Epithelial cell of esophagus (primary cell): ENCODE data around the gene MIB2.
A peak's percentile ranks its signal among the peaks of the same experiment; 100 is the strongest.
"Not testable (repeated sequence)": the region's sequence is repeated elsewhere in the genome, so short reads cannot be mapped to it uniquely, and the experiment has no call there.

Source experiments
- DNase-seq: peaks from one replicate; pipeline ENCODE4 v3.0.0; 2010; ENCODE audit warnings: low read depth
- H3K4me3 ChIP-seq: 2 replicates; pipeline ENCODE4 v1.5.1; 2011; ENCODE audit warnings: mild to moderate bottlenecking, low read length, control low read depth
- TF ChIP-seq, protein P1 (sequence below): IDR thresholded peaks from 2 replicates; pipeline ENCODE4 v1.5.1; 2011; ENCODE audit warnings: low read depth, mild to moderate bottlenecking, low read length, control low read depth, inconsistent platforms; ENCODE audit not compliant: insufficient read depth; ENCODE audit errors: missing control alignments

MIB2 gene

GRCh38 chr1:1665815-1666251 is 50.5 kb downstream of the MIB2 start:
- TF ChIP-seq, protein P1, sequence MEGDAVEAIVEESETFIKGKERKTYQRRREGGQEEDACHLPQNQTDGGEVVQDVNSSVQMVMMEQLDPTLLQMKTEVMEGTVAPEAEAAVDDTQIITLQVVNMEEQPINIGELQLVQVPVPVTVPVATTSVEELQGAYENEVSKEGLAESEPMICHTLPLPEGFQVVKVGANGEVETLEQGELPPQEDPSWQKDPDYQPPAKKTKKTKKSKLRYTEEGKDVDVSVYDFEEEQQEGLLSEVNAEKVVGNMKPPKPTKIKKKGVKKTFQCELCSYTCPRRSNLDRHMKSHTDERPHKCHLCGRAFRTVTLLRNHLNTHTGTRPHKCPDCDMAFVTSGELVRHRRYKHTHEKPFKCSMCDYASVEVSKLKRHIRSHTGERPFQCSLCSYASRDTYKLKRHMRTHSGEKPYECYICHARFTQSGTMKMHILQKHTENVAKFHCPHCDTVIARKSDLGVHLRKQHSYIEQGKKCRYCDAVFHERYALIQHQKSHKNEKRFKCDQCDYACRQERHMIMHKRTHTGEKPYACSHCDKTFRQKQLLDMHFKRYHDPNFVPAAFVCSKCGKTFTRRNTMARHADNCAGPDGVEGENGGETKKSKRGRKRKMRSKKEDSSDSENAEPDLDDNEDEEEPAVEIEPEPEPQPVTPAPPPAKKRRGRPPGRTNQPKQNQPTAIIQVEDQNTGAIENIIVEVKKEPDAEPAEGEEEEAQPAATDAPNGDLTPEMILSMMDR: peak; percentile 33
- no peak for DNase-seq
- H3K4me3 ChIP-seq: no peak overlapping the region

DNA sequence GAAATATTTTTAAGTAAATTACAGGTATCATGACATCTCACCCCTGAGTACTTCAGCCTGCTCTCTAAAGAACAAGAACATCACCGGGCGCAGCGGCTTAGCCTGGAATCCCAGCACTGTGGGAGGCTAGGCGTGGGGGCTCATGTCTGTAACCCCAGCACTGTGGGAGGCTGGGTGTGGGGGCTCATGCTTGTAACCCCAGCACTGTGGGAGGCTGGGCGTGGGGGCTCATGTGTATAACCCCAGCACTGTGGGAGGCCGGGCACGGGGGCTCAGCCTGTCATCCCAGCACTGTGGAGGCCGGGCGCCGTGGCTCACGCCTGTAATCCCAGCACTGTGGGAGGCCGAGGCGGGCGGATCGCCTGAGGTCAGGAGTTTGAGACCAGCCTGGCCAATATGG is 51.2 kb downstream of the MIB2 start:
- TF ChIP-seq, protein P1: no peak
- no peak overlapping the region for H3K4me3 ChIP-seq
- DNase-seq: no peak

- TF ChIP-seq, protein P1: no peak
- DNase-seq: no peak
Measured at GRCh38 chr1:1669468-1670440, 54.5 kb downstream of the MIB2 start.

GRCh38 chr1:1670866-1671265 is 55.6 kb downstream of the MIB2 start:
- TF ChIP-seq, protein P1: no peak
- DNase-seq: no peak
- H3K4me3 ChIP-seq: no peak overlapping the region

More at GRCh38 chr1:1669468-1670440, 54.5 kb downstream of the MIB2 start:
- H3K4me3 ChIP-seq: no peak overlapping the region

- TF ChIP-seq, protein P1: no peak
- no peak for DNase-seq
- no peak overlapping the region for H3K4me3 ChIP-seq
Measured at GRCh38 chr1:1671365-1672119, 56.2 kb downstream of the MIB2 start.

GRCh38 chr1:1672181-1672965 is 57.1 kb downstream of the MIB2 start:
- DNase-seq: no peak
- H3K4me3 ChIP-seq: no peak overlapping the region
- TF ChIP-seq, protein P1: no peak

DNA sequence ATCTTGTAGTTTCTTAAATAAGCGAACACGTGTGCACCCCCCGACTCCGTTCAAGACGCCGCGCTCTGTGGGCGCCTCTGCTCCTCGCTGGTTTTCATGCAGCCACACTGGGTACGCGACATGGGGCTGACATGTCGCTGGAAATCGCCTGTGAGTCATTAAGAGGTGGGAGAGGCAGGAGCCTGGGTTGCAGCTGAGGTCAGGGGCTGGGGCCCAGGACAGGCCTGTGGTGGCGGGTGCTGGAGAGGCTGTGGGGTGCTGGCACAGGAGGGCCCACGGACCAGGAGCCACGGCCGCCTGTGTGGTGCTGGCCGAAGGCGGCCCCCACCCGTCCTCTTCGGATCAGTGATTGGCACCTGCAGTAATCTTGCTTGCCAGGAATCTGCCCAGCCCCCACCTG is 59.5 kb downstream of the MIB2 start:
- H3K4me3 ChIP-seq, DNase-seq: not testable (repeated sequence)

GRCh38 chr1:1675218-1675617 is 59.9 kb downstream of the MIB2 start:
- not testable (repeated sequence) for DNase-seq, H3K4me3 ChIP-seq

DNA sequence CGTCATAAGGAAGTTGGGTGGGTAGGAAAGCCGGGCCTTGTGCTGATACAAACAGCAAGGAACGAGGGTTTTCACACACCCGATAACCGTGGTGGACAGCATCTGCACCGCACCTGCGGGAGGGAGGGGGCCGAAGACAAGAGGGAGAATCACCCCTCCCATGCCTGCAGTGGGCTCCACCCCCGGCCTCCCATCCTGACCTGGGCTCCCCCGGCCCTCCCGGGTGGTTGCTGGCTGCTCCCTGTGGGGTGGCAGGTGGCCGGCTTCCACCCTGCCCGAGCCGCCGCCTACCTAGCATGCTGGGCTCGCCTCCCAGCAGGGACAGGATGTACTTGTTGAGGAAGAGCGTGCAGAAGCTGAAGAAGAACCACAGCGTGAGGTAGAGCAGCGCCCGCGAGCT is 60.8 kb downstream of the MIB2 start:
- DNase-seq, H3K4me3 ChIP-seq: not testable (repeated sequence)
